Choroid plexus epithelial cell (primary cell): ENCODE results near the gene CYB5R3.
"Not testable (repeated sequence)": the region's sequence is repeated elsewhere in the genome, so short reads cannot be mapped to it uniquely, and the experiment has no call there.

Experiments used
- DNase-seq: peaks from one replicate; pipeline ENCODE4 v3.0.0-alpha.2; 2010; ENCODE audit warnings: low read depth
- H3K4me3 ChIP-seq: 2 replicates; pipeline ENCODE4 v1.5.1; 2011; ENCODE audit warnings: low read depth, mild to moderate bottlenecking, control low read depth, low read length, moderate library complexity
- TF ChIP-seq, protein P1 (sequence below): conservative IDR thresholded peaks from 2 replicates; pipeline ENCODE4 v1.5.1; 2011; ENCODE audit warnings: low read depth, mild to moderate bottlenecking, control low read depth, inconsistent platforms, low read length, moderate library complexity

CYB5R3 gene

DNA sequence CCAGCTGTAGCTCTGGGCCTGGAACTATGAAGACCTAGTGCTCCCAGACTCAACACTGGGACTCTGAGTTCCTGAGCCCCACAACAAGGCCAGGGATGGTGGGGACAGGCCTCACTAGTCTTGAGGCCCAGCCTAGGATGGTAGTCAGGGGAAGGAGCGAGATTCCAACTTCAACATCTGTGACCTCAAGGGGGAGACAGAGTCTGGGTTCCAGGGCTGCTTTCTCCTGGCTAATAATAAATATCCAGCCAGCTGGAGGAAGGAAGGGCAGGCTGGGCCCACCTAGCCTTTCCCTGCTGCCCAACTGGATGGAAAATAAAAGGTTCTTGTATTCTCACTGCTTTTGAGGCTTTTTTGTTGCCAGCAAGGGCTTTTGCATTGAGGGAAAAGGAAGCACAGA lies 75.1 kb downstream of the CYB5R3 start:
- TF ChIP-seq, protein P1, sequence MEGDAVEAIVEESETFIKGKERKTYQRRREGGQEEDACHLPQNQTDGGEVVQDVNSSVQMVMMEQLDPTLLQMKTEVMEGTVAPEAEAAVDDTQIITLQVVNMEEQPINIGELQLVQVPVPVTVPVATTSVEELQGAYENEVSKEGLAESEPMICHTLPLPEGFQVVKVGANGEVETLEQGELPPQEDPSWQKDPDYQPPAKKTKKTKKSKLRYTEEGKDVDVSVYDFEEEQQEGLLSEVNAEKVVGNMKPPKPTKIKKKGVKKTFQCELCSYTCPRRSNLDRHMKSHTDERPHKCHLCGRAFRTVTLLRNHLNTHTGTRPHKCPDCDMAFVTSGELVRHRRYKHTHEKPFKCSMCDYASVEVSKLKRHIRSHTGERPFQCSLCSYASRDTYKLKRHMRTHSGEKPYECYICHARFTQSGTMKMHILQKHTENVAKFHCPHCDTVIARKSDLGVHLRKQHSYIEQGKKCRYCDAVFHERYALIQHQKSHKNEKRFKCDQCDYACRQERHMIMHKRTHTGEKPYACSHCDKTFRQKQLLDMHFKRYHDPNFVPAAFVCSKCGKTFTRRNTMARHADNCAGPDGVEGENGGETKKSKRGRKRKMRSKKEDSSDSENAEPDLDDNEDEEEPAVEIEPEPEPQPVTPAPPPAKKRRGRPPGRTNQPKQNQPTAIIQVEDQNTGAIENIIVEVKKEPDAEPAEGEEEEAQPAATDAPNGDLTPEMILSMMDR = peak; percentile 12
- H3K4me3 ChIP-seq = not testable (repeated sequence)
- DNase-seq = peak; percentile 26

DNA sequence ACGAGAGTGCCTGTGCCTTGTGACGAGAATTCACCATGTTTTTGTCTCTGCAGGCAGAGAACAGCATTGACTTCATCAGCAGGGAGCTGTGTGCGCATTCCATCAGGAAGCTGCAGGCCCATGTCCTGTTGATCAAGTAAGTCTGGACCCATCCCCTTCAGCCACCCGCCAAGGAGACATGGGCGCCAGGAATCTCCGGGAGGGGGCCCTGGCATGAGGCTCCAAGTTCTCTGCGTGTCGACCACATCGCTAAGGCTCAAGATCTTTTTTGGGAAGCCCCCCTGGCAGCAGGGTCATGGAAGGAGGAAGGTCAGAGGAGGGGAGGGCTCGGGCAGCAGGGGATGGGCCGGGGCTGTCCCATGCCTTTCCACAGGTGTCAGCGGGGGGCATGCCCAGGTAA lies 78.1 kb downstream of the CYB5R3 start:
- DNase-seq, H3K4me3 ChIP-seq: not testable (repeated sequence)

DNA sequence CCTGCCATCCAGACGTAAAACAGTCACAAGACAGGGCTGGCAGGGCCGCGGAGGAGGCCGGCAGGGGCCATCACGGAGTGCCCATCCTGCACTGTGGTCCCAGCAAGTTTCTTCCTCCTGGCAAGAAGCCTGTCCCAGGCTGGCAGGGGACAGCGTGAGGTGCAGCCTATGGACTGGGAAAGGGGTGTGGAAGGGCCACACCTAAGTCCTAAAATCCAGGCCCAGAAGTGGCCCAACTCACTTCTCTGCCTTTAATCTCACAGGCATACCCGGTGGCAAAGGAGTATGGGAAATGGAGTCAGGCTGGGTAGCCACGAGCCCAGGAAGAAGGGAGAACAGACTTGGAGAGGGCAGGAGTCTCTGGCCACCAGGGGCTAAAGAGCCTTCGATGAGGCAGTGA lies 78.6 kb downstream of the CYB5R3 start:
- not testable (repeated sequence) for DNase-seq

DNA sequence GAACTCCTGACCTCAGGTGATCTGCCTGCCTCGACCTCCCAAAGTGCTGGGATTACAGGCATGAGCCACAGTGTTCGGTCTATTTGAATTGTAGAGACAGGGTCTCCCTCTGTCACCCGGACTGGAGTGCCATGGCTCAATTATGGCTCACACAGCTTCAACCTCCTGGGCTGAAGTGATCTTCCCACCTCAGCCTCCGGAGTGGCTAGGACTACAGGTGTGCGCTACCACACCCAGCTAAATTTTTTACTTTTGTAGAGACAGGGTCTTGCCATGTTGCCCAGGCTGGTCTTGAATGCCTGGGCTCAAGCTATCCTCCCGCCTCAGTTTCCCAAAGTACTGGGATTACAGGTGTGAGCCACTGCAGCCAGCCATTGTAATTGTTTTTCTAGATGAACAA lies 81.2 kb downstream of the CYB5R3 start:
- not testable (repeated sequence) for DNase-seq, H3K4me3 ChIP-seq

More for the DNA sequence above, 78.6 kb downstream of the CYB5R3 start:
- not testable (repeated sequence) for H3K4me3 ChIP-seq
